ENCODE data around the gene SSH2.
"Not testable (repeated sequence)": the region's sequence is repeated elsewhere in the genome, so short reads cannot be mapped to it uniquely, and the experiment has no call there.

Gene SSH2

DNA sequence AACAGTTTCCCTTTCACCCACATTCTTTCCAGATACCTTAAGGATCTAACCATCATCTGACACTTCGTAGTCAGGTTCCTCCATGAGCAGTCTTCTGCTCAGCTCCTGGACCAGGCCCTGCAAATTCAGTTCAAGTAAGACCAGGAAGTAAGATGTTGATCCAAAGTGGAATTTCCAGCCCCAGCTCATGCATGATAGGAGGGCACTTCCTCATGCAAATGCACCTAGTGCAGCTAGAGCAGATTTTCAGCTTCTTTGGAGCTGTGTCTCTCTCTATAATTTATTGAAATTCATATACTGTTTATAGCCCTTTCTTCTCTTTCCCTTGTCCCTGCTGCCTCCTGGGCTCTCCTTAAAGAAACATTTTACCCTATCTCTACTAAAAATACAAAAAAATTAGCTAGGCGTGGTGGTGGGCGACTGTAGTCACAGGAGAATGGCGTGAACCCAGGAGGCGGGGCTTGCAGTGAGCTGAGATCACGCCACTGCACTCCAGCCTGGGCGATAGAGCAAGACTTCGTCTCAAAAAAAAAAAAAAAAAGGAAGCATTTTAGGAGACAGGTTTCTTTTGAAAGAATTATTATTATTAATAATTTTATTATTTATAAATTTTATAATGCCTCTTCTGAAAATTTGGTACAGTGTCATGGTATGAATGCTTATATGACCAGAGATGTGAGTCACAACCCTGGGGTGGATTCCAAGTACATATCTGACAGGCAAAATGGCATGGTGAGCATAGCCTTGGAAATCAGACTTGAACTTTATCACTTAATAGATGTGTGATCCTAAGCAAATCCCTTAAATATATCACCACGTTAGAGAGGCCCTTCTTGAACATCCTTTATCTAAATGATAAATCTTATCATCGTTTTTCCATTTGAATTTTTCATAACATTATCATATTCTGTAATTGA is 94.3 kb downstream of the SSH2 start:
- peak; percentile 57 for DNase-seq

DNA sequence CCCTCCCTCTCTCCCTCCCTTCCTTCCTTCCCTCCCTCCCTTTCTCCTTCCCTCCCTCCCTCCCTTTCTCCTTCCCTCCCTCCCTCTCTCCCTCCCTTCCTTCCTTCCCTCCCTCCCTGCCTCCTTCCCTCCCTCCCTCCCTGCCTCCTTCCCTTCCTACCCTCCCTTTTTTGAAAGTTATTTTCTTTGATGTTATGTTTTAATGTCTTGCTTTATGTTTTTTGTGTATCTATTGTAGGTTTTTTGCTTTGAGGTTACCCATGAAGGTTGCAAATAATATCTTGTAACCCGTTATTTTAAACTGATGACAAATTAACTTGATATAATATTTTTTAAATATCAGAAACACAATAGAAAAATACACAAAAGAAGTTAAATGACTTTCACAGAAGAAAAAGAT is 96.2 kb downstream of the SSH2 start:
- no peak for DNase-seq

DNA sequence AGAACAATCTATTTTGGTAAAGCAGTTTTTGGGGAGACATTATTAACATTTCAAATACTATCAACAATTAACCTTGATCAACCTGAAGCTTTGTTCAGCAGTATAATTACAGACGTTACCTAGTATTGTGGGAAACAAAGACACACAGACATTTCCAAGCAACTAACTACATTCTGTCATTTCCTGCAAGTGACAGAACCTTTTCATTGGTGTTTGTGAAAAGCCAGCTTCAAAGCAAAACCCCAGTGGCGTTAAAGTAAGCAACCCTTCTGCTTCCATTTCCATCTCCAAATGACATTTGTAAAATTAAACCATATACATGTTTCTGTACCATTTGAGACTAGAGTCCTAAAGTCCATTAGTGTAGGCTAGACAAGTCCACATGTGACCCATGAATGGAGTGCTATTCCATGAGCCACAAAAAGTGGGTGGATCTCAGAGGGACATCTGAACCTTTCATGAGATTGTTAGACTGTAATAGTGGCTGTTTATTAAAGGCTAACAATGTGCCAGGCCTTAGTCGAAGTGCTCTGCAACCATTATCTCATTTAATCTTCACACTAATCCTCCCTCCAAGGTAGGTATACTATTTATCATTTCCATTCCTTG is 101.2 kb downstream of the SSH2 start:
- no peak for DNase-seq

DNA sequence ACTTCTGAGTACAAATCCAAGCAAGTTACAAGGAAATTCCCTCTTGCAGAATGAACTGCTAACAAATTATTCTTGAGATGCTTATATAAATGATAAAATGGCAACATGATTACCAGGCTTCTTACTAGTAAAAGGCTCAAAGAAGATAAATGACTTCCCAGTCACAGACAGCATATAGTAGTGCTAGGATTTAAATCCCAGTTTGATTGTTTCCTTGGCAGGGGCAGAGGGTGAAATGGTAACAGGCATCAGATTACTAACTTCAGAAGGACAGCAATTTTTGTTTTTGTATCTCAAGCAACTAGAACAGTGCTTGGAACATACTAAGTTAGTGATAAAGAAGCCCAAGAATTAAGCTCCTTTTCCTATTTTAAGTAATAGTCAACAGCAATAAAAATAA is 102.8 kb downstream of the SSH2 start:
- no peak for DNase-seq

DNA sequence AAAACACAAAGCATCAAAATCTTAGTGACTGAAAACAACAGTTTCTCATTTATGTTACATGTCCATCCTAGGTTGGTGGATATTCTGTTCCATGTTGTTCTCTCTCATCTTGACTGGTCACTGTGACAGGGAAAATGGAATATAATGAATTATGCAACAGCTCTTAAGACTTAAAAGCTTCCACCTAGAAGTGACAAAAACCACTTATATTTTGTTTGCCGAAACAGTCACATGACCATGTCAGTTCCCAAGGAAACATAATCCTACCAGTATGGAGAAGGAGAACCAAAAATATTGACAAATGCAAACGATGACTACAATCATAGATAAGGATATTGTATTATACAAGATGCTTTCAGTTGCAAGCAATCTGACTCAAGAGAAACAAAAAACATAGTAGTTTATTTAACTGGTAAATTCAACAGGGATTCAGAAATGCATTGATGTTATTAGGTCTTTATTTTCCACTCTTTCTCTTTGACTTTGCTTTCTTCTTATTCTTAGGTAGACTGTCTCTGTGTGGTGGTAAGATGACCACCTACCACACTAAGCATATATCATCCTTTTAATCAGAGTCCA is 103.8 kb downstream of the SSH2 start:
- no peak for DNase-seq

DNA sequence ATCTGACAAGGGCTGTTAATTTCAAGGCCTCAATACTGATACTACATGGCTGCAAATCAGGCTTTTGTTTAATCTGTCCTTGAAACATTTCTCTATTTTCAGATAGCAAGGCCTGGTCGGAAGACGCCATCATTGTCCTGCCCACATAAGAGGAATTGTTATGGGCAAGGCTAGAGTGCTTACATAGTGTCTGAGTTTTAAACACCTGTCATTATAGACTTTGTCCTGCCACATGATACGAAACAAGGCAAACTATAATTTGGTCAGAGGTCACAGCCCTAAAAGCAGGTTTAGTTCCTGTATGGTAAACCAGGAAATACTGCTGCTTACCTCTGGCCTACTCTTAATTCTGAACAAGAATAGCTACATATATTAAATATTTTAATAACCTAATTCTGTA is 104.4 kb downstream of the SSH2 start:
- DNase-seq = no peak

DNA sequence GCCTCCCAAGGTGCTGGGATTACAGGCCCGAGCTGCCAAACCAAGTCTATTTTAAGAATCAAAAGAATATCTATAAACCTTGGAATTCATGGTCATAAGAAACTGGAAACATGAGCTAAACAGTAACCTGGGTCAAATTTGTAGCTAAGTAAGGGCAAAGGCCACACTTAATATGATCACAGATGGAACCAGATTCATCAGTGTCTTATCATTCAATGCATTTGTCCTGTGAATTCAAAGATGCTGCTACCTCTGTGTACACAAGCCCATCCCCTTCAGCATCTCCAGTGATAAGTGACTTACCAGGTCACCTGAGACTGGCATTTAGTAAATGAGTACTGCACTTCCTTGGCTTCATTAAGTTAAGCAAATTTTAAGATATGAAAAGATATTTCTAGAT is 108.1 kb downstream of the SSH2 start:
- DNase-seq = no peak

DNA sequence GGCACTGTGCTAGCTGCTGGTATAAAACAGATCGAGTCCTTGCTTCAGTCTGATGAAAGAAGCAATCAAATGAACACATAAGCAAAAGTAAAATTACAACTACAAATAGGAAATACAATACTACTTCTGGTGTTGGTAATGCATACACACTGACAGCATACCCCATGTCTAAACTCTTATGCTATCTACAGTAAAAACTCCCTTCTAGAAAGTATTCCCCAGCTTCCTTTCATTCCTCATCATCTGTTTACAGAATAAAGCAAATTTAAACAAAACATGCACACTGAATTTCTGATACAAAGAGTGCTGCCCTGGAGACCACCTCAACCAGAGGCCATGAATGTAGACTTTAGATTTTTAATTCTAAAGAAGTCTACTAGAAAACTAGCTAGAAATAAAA is 109.6 kb downstream of the SSH2 start:
- no peak for DNase-seq

DNA sequence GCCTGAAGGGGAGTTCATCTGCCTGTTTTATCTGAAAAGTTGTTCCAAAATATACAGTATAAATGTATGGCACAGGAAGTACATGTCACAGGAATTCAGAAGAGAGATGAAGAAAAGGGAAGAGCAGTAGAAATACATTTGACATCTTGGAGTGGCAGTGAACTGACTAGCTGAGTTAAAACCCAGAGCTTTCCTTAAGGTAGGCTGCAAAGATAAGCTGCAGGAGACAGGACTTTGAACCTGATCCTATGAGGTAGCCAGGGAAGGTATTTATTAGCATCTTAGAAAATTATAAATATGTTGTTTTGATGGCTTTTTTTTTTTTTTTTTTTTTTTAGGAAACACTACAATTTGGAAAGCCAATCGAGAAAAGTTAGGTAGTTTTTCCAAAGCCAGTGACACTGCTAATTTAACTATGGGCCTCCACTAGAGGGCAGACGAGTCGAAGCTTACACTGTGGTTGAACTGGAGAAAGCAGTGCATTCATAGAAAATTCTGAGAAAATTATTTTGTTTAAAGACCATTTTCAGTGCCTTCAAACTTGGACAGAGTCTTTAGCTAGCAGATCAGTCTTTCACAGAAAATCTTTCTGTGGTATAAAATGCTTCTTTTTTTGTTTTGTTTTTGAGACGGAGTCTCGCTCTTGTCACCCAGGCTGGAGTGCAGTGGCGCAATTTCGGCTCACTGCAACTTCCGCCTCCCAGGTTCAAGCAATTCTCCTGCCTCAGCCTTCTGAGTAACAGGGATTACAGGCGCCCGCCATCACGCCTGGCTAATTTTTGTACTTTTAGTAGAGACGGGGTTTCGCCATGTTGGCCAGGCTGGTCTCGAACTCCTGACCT is 122.3 kb downstream of the SSH2 start:
- DNase-seq = peak; percentile 71

DNA sequence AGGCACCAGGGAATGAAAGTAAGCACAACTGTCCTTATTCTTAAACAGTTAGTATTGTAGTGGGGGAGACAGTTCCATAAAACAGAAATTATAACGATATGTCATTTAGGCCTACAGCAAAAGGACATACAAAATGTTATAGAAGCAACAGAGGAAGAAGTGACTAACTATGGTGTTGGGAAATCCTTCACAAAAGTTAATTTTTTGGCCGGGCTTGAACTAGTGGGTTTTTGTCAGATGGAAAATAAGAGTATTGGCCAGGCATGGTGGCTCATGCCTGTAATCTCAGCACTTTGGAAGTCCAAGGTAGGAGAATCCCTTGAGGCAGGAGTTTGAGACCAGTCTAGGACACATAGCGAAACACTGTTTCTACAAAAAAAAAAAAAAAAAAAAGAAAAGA is 127.8 kb downstream of the SSH2 start:
- DNase-seq = no peak

DNA sequence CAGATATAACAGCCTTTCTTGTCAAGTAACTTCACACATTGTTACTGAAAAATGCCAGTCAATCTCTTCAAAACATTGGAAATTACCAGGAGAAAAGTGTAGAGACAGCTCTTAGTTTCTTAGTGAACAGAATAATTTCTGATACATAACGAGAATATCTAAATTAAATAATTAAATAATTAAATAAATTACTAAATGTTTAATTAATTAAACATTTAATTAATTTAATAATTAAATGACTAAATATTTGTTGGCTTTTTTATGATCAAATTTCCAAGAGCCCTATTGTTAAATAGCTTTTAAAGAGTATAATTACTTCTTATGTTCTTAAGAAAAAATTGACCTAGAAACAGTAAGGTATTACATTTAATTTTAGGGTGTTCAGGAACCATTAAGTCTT is 129.6 kb downstream of the SSH2 start:
- no peak for DNase-seq

DNA sequence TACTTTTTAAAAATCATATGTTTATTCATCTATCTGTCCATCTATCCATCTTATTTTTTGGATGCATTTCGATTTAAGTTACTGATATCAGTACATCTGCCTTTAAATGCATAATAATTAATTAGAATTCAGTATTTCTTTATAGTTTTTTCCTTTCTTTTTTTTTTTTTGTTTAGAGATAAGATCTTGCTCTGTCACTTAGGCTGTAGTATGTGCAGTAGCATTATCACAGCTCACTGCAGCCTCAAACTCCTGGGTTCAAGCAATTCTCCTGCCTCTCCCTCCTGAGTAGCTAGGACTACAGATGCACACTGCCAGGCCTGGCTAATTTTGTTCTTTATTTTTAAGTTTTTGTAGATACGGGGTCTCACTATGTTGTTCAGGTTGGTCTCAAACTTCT is 133.4 kb downstream of the SSH2 start:
- DNase-seq = no peak

DNA sequence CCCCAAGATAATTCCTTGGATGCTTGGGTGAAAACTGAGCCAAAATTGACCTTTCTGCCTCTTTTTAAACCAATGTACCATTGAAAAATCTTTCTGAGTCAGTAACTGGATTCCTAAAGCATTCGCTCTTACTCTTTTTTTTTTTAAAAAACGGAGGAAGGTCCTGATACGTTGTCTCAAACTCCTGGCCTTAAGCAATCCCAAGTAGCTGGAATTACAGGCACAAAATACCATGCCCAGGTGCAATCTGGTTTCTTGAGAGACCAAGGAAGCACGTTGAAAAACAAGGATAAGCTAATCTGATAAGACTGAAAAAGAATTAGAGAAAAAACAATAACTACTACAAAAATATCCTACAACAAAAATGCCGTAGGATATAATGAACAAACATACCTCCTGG is 136.5 kb downstream of the SSH2 start:
- DNase-seq = no peak

DNA sequence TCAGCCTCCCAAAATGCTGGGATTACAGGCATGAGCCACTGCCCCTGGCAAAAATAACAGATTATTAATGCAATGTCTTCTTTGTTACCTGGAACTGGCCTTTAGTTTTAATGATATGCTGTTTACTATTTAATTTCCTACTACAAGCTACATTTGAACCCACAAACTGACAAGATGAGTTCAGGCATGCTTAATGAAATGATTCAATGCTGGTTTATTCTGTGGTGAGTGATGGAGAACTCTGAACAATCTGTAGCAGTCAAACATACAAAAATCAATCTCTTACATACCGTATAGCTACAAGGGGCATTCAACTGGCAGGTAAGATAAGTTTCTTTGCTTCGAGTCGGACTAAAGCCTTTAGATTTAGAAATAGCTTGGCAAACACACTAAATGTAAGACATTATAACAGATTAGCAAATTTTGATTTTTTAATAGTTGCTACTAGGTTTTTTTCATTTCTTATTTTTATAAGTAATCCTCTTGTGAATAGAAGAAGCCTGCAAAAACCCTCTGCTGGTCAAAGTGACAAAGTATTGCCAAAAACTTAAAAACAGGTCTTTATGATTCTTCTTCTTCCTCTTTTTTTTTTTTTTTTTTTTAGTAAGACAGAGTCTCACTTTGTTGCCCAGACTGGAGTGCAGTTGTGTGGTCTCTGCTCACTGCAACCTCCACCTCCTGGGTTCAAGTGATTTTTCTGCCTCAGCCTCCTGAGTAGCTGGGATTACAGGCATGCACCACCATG is 138.5 kb downstream of the SSH2 start:
- DNase-seq = no peak

DNA sequence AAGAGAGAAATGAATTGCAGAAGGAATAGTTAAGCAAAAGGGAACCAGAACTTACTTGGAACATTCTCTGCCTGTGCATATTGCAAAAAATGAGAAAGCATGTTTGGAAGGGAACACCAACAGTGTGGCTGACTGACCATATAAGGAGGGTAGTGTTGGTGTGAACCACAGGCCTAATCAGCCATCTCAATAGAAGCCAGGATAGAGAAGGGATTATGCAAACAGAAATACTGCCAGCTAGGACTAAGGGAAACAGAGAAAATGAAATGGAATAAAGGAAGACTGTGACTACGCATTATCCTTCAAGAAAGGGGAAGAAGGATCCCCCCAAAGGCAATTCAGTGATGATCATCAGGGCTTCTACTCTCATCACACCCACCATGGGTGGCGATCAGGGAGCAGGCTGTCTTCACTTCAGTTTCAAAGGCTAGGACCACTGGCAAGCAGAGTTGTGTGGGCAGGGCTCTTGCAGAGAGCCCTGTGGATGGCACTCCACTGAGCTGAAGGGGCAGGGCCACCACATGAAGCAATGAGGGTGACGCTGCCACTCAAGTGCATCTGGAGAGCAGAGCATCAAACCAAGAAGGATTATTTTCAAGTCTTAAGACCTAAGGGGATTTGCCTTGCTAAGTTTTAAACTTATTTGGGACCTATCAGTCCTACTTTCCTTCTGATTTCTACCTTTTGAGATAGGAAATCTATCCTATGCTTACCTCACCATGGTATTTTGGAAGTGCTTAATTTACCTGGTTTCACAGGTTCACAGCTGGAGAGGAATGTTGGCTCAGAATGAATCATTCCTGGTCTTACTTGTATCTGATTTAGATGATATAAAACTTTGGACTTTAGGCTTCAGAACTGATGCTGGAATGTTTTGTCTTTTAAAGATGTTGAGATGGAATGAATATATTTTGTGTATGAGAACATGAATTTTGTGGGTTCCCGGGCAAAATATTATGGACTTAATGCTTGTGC is 140.5 kb downstream of the SSH2 start:
- no peak for DNase-seq

DNA sequence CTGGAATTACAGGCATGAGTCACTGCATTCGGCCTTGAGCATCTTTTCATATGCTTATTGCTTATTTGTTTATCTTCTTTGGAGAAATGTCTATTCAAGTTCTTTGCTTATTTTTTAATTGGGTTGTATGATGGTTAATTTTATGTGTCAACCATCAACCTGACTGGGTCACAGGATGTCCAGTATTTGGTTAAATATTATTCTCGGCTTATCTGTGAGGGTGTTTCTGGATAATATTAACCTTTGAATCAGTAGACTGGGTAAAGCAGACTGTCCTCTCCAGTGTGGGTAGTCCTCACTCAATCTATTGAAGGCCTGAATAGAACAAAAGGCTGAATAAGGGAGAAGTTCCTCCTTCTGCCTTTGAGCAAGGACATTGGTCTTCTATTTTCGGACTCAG is 142.0 kb downstream of the SSH2 start:
- no peak for DNase-seq

DNA sequence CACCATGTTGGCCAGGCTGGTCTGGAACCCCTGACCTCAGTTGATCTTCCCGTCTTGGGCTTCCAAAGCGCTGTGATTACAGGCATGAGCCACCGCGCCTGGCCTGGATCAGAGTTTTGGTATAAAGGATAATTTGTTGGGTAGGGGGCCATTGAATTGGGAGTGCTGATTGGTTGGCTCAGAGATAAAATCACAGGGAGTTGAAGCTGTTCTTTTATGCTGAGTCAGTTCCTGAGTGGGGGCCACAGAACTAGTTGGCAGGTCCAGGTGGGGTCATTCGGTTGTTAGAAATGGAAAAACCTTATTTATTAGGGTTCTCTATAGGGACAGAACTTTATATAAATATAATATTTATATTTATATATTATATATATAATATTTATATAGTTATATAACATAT is 147.1 kb downstream of the SSH2 start:
- no peak for DNase-seq

DNA sequence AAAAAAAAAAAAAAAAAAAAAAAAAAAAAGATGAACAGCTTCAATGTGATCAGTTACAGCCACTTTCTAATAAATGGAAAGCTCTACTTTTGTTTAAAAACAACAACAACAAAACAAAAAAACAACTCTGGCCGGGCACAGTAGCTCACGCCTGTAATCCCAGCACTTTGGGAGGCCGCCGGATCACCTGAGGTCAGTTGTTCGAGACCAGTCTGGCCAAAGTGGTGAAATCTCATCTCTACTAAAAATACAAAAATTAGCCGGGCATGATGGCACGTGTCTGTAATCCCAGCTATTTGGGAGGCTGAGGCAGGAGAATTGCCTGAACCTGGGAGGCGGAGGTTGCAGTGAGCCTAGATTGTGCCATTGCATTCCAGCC is 150.2 kb downstream of the SSH2 start:
- DNase-seq = not testable (repeated sequence)

DNA sequence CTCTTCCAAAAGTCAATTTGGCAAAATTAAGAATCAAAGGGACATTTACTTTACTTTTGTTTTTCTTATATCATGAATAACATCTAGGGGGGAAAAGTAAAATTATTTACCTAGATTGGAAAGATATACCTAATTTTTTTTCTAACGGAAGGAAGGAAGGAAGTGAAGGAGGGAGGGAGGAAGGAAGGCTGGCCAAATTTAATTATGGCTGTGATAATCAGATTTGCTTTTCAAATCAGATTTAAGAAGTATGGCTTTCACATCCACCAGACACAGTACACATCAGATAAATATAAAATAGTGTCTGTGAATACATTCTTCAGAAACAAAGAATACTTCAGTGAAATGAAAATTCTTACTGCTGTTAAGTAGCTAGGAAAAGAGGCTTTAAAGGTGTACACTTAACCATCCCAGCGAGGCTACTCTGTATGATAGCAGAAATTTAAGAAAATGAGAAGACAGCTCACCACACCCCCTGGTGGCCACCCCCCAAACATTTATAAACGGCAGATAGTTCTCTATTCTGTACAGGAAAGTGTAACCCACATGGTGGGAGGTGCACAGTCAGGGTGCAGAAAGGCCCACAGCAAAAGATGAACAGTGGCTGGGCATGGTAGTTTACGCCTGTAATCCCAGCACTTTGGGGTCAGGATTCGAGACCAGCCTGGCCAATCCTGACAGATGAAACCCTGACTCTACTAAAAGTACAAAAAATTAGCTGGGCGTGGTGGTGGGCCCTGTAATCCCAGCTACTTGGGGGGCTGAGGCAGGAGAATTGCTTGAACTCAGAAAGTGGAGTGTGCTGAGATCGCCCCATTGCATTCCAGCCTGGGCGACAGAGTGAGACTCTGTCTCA is 150.8 kb downstream of the SSH2 start:
- peak; percentile 51 for DNase-seq

DNA sequence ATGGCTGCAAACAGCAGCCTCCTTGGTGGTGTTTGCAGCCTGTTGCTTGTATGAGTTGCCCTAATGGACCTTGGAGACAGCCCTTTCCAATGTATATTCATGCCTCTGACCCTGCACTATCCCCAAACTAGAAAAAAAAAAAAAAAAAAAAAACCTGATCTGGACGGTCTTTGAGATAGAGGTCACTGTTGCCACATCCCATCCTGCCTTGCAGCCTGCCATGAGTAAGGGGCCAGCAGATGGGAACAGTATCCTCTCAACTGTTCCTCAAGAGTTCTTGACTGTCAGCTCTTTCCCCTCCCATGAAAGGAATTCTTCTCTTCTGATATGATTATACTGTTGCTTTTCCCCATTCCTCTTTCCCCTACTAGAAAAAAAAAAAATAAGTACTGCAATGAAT is 152.4 kb downstream of the SSH2 start:
- DNase-seq = no peak
